ENCODE data around the gene PMPCA.

Gene PMPCA

DNA sequence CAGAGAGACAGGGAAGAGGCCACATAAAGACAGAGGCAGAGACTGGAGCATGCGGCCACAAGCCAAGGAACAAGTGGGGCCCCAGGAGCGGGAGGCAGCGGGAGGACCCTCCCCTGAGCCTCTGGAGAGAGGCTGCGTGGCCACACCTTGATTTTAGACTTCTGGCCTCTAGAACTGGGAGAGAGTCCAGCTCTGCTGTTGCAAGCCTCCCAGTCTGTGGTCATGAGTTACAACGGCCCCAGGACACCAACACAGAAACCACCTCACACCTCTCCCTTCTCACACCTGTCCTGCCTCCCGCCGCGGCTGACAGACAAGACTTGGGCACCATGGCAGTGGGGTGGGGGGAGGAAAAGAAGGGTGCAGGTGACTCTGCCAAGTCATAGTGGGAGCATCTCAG is 27.0 kb downstream of the PMPCA start:
- Histone ChIP-seq H3K27me3 (ENCODE audit: control insufficient read depth, insufficient read depth, low read length) (no peaks in the 10 kb centered on the region), H3K4me3 (ENCODE audit: low read length) (no peak overlapping the region), H3K9me3 (ENCODE audit: control insufficient read depth, low read length) (no peaks in the 10 kb centered on the region), H3K4me1 (ENCODE audit: control insufficient read depth, insufficient read depth, low read length) (peaks cover 28% of the 10 kb centered on the region), H3K9ac (ENCODE audit: low read length) (peak overlapping the region; percentile 72), H3K36me3 (ENCODE audit: control insufficient read depth, insufficient read depth, low read length) (peaks cover 17% of the 10 kb centered on the region)

DNA sequence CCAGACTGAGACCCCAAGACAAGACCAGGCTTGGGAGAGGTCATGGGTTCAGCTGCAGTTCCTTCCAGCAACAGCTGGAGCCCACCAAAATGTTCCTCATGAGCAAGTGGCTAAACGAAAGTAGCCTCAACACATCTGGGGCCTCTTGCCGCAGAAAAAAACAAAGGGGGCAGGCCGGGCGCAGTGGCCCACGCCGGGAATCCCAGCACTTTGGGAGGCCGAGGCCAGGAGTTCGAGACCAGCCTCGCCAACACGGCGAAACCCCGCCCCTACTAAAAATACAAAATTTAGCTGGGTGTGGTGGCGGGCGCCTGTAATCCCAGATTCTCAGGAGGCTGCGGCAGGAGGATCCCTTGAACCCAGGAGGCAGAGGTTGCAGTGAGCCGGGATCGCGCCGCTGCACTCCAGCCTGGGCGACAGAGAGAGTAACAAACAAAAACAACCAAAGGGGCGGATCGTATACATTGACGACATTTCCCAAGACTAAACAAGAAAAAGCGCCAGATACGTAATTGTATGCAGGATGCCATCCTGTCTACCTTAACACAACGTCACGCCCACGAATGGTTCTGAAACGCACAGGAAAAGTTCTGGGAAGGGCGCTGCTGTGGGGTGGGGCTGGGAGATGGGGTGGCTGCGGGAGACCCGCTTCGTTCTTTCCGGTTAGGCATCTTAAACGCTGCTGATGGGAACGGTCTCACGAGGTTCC is 27.5 kb downstream of the PMPCA start:
- Histone ChIP-seq H3K9me3 (ENCODE audit: control insufficient read depth, low read length) (no peaks in the 10 kb centered on the region), H3K27me3 (ENCODE audit: control insufficient read depth, insufficient read depth, low read length) (no peaks in the 10 kb centered on the region), H3K9ac (ENCODE audit: low read length) (peak overlapping the region; percentile 72), H3K36me3 (ENCODE audit: control insufficient read depth, insufficient read depth, low read length) (peaks cover 17% of the 10 kb centered on the region), H3K4me1 (ENCODE audit: control insufficient read depth, insufficient read depth, low read length) (peaks cover 28% of the 10 kb centered on the region), H3K4me3 (ENCODE audit: low read length) (peak overlapping the region; percentile 52)

DNA sequence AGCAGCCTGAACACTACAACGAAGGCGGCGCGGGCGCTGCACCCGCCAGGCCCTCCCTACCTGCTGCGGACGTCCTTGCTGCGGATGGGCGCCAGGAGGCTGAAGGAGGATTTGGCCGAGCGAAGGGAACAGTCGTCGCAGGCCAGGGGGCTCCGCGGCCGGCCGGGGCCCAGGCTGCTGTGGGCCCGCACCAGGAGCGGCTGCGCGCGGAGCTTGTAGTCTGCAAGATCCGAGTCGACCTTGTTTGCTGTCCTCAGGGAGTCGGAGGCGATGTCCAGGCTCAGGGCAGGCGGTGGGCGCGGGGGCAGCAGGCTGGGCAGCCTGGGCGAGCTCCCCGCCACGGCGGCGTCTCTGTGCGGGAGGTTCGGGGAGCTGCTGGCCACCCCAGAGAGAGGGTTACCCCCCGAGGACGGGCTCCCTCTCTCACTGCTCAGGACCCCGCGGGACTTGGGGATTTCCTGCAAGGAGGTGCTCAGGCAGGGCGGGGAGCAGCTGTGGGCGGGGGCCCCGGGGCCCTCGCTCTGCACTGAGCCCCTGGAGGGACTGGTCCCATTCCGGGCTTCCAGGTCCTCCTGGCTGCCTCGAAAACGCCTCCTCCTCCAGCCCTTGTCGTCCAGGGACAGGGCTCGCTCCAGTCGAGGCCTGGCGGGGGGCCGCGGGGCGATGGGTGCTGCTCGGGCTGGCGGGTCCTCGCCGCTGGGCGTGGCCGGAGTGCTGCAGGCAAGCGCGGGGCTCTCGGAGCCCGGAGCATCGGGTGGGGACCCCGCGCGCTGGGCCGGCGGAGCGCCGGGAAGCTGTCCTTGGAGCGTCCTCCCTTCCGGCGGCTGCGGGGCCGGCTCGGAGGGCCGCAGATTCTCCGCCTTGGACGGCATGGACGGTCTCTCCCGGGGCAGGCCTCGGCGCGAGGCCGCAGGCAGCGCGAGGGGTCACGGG is 28.4 kb downstream of the PMPCA start:
- Histone ChIP-seq H3K4me1 (ENCODE audit: control insufficient read depth, insufficient read depth, low read length) (peaks cover 28% of the 10 kb centered on the region), H3K27me3 (ENCODE audit: control insufficient read depth, insufficient read depth, low read length) (no peaks in the 10 kb centered on the region), H3K9me3 (ENCODE audit: control insufficient read depth, low read length) (no peaks in the 10 kb centered on the region), H3K36me3 (ENCODE audit: control insufficient read depth, insufficient read depth, low read length) (peaks cover 17% of the 10 kb centered on the region), H3K4me3 (ENCODE audit: low read length) (peak overlapping the region; percentile 52), H3K9ac (ENCODE audit: low read length) (peak overlapping the region; percentile 72)

DNA sequence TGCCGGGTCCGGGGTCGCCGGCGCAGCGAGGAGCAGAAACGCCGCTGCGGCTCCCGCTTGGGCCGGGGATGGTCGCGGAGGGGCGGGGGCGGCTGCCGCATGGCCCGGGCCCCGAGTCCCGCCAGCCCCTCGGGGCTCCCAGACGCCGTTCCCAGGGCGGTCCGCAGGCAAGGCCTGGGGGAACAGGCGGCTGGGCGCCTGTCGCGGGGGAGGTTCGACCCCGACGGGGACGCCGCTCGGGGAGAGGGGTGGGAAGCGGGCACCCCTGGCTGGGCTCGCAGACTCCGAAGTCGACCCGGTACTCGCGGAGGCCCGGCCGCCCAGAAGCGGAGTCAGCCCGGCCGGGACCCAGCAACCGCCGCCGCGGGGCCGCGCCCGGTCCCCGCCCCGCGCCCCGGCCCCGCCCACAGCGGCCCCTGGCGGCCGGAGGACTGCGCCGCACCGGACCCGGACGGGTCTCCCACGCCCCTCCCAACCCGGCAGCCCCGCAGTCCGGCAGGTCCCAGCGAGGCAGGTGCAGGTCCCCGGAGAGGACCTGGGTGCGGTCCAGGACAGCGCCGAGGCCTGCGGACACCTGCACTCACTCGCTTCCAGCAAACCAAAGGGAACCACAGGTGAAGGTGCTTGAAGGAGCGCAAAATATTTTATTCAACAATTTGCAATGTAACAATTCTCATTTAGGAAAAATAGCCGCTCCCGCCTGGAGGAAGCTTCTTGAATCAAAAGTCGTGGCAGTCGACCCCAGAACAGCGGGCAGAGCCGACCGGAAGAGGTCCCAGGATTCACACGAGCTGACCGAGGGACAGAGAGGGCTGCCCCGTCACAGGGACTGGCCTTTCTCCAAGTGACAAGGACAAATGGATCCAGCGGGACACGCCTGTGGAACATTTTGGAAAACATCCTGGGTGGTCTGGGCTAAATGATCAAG is 29.3 kb downstream of the PMPCA start, which contains the start of gene INPP5E:
TSS of gene INPP5E (minus strand) at position 365 of the 928 bp plus-strand sequence. CDS start 426 bp downstream, outside the sequence.
- H3K27me3 ChIP-seq (ENCODE audit: control insufficient read depth, insufficient read depth, low read length), result no peaks in the 10 kb centered on the region
- H3K9ac ChIP-seq (ENCODE audit: low read length), result peak within 1 kb of the TSS; percentile 72
- H3K4me3 ChIP-seq (ENCODE audit: low read length), result peak within 1 kb of the TSS; percentile 52
- peaks cover 28% of the 10 kb centered on the region for H3K4me1 ChIP-seq (ENCODE audit: control insufficient read depth, insufficient read depth, low read length)
- H3K9me3 ChIP-seq (ENCODE audit: control insufficient read depth, low read length), result no peaks in the 10 kb centered on the region
- H3K36me3 ChIP-seq (ENCODE audit: control insufficient read depth, insufficient read depth, low read length), result peaks cover 17% of the 10 kb centered on the region

DNA sequence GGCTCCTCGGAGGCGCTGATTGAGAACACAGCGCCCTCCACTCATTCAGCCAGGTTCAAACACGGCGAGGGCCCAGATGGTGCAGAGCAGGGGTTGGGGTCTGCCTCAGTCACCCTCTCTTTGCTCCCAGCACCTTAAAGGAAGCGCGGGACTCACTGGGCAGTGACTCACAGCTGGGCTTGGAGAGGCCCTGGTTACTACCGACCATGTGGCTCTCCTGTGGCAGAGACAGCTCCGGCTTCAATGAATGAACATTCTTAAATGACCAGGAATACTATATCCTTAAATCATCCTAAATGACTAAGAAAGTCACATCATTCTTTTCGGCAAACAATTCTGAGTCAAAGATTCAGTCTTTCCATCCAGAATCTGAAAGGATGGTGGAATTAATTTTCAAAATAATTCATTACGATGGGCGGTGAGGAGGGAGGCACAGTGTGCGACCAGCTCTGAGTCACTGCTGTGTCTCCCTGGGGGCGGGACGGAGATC is 30.8 kb downstream of the PMPCA start:
- Histone ChIP-seq H3K9me3 (ENCODE audit: control insufficient read depth, low read length) (no peaks in the 10 kb centered on the region), H3K4me3 (ENCODE audit: low read length) (no peak overlapping the region), H3K4me1 (ENCODE audit: control insufficient read depth, insufficient read depth, low read length) (peaks cover 28% of the 10 kb centered on the region), H3K9ac (ENCODE audit: low read length) (no peak overlapping the region), H3K27me3 (ENCODE audit: control insufficient read depth, insufficient read depth, low read length) (no peaks in the 10 kb centered on the region), H3K36me3 (ENCODE audit: control insufficient read depth, insufficient read depth, low read length) (peaks cover 17% of the 10 kb centered on the region)

DNA sequence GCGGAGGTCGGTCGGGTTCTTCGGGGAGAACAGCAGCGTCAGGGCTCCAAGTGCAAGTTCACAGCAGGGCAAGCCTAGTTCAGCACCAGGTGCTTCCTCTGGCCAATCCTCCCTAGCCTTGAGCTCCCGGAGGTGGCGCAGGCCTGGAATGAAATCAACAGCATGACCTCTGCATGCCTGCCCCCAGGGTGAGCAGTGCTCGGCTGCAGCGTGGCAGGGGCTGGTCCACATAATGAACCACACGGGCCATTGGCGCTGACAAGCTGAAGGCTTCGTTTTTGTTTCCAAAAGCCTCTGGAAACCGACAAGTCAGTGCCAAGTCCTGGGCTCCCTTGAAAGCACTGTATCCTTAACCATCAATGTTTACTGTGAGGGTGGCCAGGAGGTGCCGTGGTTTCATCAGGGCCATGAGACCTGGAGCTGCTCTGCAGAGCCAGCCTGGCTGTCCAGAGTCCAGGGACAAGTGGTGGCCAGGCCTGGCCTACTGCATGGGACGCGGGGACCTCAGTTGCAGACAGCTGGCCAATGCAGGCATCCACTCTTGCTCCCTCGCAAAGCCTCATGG is 31.3 kb downstream of the PMPCA start:
- Histone ChIP-seq H3K9ac (ENCODE audit: low read length) (no peak overlapping the region), H3K36me3 (ENCODE audit: control insufficient read depth, insufficient read depth, low read length) (peaks cover 20% of the 10 kb centered on the region), H3K4me3 (ENCODE audit: low read length) (no peak overlapping the region), H3K9me3 (ENCODE audit: control insufficient read depth, low read length) (no peaks in the 10 kb centered on the region), H3K27me3 (ENCODE audit: control insufficient read depth, insufficient read depth, low read length) (no peaks in the 10 kb centered on the region), H3K4me1 (ENCODE audit: control insufficient read depth, insufficient read depth, low read length) (peaks cover 28% of the 10 kb centered on the region)

DNA sequence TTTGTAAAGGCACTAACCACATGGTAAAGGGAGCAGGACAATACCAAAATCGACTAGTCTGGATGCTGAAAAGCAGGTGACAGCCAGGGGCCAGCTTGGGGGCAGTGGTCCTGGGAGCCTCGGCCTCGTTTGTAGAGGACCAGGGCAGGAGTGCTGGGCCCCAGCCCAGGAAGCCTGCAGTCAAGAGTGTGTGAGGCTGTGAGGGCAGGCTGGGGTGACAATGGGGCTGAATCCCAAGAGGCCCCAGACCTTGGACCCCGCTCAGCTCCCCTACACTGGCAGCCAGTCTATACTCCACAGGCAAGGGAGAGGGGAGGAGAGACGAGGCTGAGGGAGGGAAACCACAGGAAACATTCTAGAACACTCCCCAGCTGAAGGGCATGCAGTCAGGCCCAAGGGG is 31.8 kb downstream of the PMPCA start:
- no peak overlapping the region for H3K9ac ChIP-seq (ENCODE audit: low read length)

DNA sequence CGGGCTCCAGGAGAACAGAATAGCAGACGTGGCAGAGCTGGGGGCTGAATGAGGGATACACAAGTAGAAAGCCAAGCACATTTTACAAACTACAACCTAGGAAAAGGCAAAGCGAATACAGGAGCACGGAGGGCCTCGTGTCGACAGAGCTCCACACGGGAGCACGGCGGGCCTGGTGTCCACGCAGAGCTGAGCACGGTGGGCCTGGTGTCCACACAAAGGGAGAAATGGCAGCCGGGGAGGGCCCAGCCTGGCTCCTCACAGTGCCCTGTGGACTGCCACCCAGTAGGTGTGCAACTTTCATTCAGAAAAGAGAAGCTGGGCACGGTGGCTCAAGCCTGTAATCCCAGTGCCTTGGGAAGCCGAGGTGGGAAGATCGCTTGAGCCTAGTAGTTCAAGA is 32.6 kb downstream of the PMPCA start:
- Histone ChIP-seq H3K36me3 (ENCODE audit: control insufficient read depth, insufficient read depth, low read length) (peaks cover 29% of the 10 kb centered on the region), H3K4me3 (ENCODE audit: low read length) (no peak overlapping the region), H3K9me3 (ENCODE audit: control insufficient read depth, low read length) (no peaks in the 10 kb centered on the region), H3K27me3 (ENCODE audit: control insufficient read depth, insufficient read depth, low read length) (no peaks in the 10 kb centered on the region), H3K9ac (ENCODE audit: low read length) (no peak overlapping the region), H3K4me1 (ENCODE audit: control insufficient read depth, insufficient read depth, low read length) (peaks cover 16% of the 10 kb centered on the region)

More for the DNA sequence above, 31.8 kb downstream of the PMPCA start:
- H3K9me3 ChIP-seq (ENCODE audit: control insufficient read depth, low read length), result no peaks in the 10 kb centered on the region
- H3K4me3 ChIP-seq (ENCODE audit: low read length), result no peak overlapping the region
- peaks cover 25% of the 10 kb centered on the region for H3K36me3 ChIP-seq (ENCODE audit: control insufficient read depth, insufficient read depth, low read length)
- no peaks in the 10 kb centered on the region for H3K27me3 ChIP-seq (ENCODE audit: control insufficient read depth, insufficient read depth, low read length)
- H3K4me1 ChIP-seq (ENCODE audit: control insufficient read depth, insufficient read depth, low read length), result peaks cover 24% of the 10 kb centered on the region

DNA sequence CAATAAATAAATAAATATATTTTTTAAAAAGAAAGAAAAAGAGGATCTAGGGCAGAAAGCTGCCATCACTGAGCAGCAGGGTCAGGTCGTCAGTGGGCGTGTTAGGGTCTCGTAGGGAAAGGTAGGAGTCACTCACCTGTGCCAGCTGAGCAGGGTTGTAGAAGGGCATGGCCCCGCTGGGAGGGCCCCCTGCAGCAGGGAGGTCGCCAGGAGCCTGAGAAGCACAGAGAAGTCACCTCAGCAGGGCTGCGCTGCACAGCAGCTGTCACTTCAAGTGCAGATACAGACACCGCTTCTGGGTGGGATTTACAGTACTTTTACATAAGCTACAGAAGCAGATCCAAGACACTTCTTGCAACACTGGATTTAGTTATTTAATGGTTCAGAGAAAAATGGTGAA is 33.2 kb downstream of the PMPCA start:
- Histone ChIP-seq H3K4me1 (ENCODE audit: control insufficient read depth, insufficient read depth, low read length) (peaks cover 10% of the 10 kb centered on the region), H3K36me3 (ENCODE audit: control insufficient read depth, insufficient read depth, low read length) (peaks cover 29% of the 10 kb centered on the region), H3K9ac (ENCODE audit: low read length) (no peak overlapping the region), H3K27me3 (ENCODE audit: control insufficient read depth, insufficient read depth, low read length) (no peaks in the 10 kb centered on the region), H3K4me3 (ENCODE audit: low read length) (no peak overlapping the region), H3K9me3 (ENCODE audit: control insufficient read depth, low read length) (no peaks in the 10 kb centered on the region)

DNA sequence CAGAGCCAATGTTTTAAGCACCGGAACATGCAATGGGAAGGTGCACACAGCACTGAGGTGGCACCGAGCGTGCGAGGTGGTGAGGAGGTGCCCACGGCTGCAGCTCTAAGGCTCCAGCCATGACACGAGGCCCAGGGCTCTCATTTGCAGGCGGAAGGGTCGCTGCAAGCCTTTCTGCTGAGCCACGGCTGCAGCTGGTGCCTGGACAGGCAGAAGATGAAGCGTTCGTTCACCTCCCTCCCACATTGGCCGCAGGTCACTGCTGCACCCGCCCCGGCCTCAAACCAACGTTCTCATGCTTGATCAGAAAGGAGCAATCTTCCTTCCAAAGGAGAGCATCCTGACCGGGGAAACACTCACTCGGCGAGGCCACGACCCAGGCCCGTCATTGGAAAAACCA is 33.6 kb downstream of the PMPCA start:
- no peaks in the 10 kb centered on the region for H3K27me3 ChIP-seq (ENCODE audit: control insufficient read depth, insufficient read depth, low read length)
- no peak overlapping the region for H3K4me3 ChIP-seq (ENCODE audit: low read length)
- peaks cover 29% of the 10 kb centered on the region for H3K36me3 ChIP-seq (ENCODE audit: control insufficient read depth, insufficient read depth, low read length)
- no peak overlapping the region for H3K9ac ChIP-seq (ENCODE audit: low read length)
- peaks cover 6% of the 10 kb centered on the region for H3K4me1 ChIP-seq (ENCODE audit: control insufficient read depth, insufficient read depth, low read length)
- no peaks in the 10 kb centered on the region for H3K9me3 ChIP-seq (ENCODE audit: control insufficient read depth, low read length)

DNA sequence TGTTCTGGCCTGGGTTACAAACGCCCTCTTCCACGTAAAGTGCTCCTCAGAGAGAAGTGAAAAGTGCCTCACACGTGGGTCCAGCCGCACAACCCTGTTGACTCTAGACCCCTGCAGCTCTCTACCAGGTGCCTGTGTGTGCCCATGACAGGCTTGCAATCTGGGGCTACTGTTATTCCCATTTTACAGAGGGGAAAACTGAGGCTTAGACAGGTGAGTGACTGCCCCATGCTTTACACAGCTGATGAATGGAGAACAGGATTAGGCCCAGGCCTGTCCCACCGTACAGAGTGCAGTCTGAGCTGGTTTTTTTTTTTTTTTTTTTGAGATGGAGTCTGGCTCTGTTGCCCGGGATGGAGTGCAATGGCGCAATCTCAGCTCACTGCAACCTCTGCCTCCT is 35.3 kb downstream of the PMPCA start:
- Histone ChIP-seq H3K9ac (ENCODE audit: low read length) (no peak overlapping the region), H3K4me1 (ENCODE audit: control insufficient read depth, insufficient read depth, low read length) (no peaks in the 10 kb centered on the region), H3K9me3 (ENCODE audit: control insufficient read depth, low read length) (no peaks in the 10 kb centered on the region), H3K27me3 (ENCODE audit: control insufficient read depth, insufficient read depth, low read length) (no peaks in the 10 kb centered on the region), H3K4me3 (ENCODE audit: low read length) (no peak overlapping the region), H3K36me3 (ENCODE audit: control insufficient read depth, insufficient read depth, low read length) (peaks cover 34% of the 10 kb centered on the region)
